Hypothalamus (tissue), 51 donors: ENCODE measurements around the gene KAZN.

Experiments
- DNase-seq, 51 donors: peaks; one replicate each; lab custom pipeline; 2025; lab: John Stamatoyannopoulos, UW

Gene KAZN

GRCh38 chr1:14782741-14783591 lies 184.5 kb downstream of the KAZN start:
- no peak for DNase-seq

GRCh38 chr1:14783592-14783886 lies 185.1 kb downstream of the KAZN start:
- no peak for DNase-seq

GRCh38 chr1:14784790-14785773 lies 186.6 kb downstream of the KAZN start:
- DNase-seq, result no peak

GRCh38 chr1:14786109-14786675 lies 187.7 kb downstream of the KAZN start:
- no peak for DNase-seq

- DNase-seq, result no peak
Observed at GRCh38 chr1:14786681-14787080, 188.2 kb downstream of the KAZN start.

GRCh38 chr1:14787604-14788003 lies 189.1 kb downstream of the KAZN start:
- no peak for DNase-seq

- DNase-seq, result no peak
Observed at GRCh38 chr1:14788080-14788479, 189.6 kb downstream of the KAZN start.

GRCh38 chr1:14790982-14791381 lies 192.5 kb downstream of the KAZN start:
- DNase-seq, result no peak

GRCh38 chr1:14791654-14792053 lies 193.2 kb downstream of the KAZN start:
- peak in 2 of 51 donors; percentile 7 to 8 for DNase-seq

- DNase-seq, result no peak
Observed at GRCh38 chr1:14794136-14794768, 195.8 kb downstream of the KAZN start.

GRCh38 chr1:14794906-14795305 lies 196.4 kb downstream of the KAZN start:
- no peak for DNase-seq

- DNase-seq, result no peak
Observed at GRCh38 chr1:14795589-14795988, 197.1 kb downstream of the KAZN start.

- no peak for DNase-seq
Observed at GRCh38 chr1:14800014-14800413, 201.5 kb downstream of the KAZN start.

- no peak for DNase-seq
Observed at GRCh38 chr1:14800500-14801076, 202.1 kb downstream of the KAZN start.

- DNase-seq, result no peak
Observed at GRCh38 chr1:14803002-14803789, 204.7 kb downstream of the KAZN start.

GRCh38 chr1:14804626-14805025 lies 206.1 kb downstream of the KAZN start:
- no peak for DNase-seq

- no peak for DNase-seq
Observed at GRCh38 chr1:14806772-14807171, 208.3 kb downstream of the KAZN start.

- DNase-seq, result no peak
Observed at GRCh38 chr1:14808768-14809167, 210.3 kb downstream of the KAZN start.

- no peak for DNase-seq
Observed at GRCh38 chr1:14809191-14809981, 210.9 kb downstream of the KAZN start.
